ENCODE data around the gene FAM110A. TPM values are rescaled to one million over a fixed set of nuclear protein-coding genes. Genes with fewer than 3 reads are reported as not detected.
"Not testable (repeated sequence)": the region's sequence is repeated elsewhere in the genome, so short reads cannot be mapped to it uniquely, and the experiment has no call there.

FAM110A gene
- total RNA-seq, 2 donors from 2014 or later = 2.7 to 4.0 TPM

DNA sequence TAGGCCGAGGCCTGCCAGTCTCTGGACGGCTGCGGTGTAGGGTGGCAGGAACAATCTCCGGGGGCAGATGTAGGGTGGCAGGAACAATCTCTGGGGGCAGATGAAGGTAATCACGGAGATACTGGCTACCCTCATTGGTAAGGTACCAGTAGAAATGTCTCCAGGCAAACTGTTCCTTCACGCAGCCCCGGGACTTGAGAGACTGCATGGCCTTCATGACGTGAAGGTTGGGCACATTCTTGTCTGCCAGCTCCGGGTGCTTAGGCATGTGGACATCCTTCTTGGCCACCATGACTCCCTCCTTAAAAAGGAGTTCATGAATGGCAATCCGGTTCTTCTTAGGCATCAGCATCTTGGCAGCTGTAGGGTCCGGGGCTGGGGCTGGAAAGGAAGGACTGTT is 6.1 kb downstream of the FAM110A start:
- intact Hi-C loops (cut with DNase I) = loop anchor here in 1 of 2 donors (1.0 kb wide), 1 partner anchor 47 kb away; no protein-coding TSS in a partner anchor
- DNase-seq (ENCODE audit: low spot score) = peak; percentile 64

DNA sequence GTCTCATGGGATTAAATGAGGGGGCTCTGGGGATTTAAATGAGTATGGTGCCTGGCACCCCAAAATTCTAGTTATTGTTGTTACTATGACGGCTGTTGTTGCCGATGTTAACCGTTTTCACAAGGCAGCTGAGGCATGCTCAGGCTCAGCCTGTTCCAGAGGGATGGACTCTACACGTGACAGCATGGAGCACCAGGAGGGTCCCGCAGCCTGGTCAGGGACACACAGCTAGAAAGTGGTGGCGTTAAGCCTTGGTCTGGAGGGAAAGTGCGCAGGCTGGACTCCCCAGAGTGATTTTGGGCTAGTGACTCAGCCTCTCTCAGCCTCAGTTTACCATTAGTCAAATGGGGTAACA is 7.0 kb downstream of the FAM110A start:
- DNase-seq (ENCODE audit: low spot score) = peak; percentile 11
- intact Hi-C loops (cut with DNase I) = no loop called here

DNA sequence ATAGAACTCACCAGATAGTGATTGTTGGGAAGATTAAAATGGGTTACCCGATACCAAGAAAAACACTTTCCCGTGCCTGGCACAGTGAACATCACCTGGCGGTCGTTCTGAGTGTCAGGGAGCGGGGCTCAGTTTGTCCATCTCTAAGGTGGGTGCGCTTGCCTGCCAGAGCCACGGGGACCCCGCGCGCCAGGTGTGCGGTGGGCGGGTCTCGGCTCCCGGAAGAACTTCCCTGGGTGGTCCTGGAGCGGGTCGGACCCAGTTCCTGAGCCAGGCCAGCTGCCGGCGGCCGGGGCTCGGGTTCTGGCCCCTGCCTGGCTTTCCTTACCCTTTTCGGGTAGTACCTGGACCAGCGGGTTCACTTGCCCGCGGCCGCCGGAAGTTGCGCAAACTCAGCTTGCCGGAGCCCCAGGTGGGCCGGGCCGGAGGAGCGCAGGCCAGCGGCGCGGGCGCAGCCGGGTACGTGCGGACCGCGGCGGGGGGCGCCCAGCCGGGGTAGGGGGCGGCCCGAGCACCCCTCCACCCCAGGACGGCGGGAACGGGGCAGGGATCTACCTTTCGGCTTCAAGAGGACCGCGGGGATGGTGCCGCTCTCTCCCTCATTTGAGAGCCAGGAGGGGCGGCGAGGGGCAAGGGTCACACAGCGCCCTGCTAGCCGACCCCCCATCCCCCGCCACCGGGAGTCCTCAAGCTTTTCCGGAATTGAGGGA is 7.5 kb downstream of the FAM110A start:
- peak; percentile 81 for DNase-seq (ENCODE audit: low spot score)
- intact Hi-C loops (cut with DNase I) = no loop called here

DNA sequence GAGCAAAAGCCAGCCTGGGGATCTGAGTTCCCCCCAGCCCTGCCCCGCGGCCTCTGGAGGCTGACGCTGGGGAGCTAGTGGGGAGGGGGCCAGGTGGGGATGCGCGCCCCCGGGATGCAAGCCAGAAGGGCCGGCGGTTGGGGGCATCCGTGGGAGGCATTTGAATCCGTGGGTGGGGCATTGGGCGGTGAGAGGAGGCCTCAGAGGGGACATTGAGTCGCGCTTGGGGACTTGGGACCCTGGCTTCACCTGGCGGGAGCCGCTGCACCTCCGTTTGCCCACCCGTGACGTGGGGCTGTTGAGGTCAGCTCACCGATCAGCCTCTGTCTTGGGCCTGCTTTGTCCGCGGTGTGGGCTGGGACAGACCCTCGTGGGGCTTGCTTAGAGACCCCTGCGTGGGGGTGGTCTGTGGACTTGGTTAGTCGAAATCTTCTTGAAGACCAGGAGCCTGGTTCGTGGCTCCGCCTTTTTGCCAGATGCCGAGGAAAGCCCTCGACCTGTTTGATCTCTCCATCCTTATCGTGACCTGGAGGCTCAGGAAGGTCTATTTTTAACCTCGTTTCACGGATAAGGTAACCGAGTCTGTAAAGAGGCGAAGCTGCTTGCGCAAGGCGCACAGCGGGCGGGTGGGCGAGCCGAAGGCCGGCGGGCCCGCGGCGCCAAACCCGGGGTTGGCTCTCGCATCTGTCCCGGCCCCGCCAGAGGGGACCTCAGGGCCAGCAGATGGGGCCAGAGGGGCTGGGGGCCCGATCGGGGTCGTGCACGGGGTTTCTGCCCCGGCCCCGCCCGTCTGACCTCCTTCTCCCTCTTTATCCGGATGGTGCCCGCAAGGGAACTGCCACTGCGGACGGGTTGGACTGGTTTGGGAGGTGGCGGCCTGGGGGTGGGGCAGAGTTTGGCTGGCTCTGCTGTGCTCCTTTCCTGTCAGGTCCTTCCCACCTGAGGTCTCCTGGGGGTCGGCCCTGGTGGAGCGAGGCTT is 8.3 kb downstream of the FAM110A start:
- intact Hi-C loops (cut with DNase I) = no loop called here
- peak; percentile 76 for DNase-seq (ENCODE audit: low spot score)

DNA sequence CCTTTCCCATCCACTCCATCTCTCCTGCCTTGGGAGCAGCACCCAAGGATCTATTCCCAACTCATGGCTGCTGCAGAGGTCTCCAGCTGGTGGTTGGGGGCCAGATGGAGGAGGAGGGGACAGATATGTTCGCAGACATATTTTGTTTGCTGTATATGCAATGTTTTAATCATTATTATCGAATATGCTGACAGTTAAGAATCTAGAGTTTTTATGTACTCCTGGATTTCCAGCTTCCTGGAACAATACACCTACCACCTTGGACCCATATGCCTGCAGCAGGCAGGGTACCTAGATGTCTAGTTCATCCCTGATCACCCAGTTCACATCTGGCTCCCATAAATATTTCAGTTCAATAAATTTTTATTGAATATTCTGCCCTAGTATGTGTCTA is 9.0 kb downstream of the FAM110A start:
- no peak for DNase-seq (ENCODE audit: low spot score)
- intact Hi-C loops (cut with DNase I) = no loop called here

DNA sequence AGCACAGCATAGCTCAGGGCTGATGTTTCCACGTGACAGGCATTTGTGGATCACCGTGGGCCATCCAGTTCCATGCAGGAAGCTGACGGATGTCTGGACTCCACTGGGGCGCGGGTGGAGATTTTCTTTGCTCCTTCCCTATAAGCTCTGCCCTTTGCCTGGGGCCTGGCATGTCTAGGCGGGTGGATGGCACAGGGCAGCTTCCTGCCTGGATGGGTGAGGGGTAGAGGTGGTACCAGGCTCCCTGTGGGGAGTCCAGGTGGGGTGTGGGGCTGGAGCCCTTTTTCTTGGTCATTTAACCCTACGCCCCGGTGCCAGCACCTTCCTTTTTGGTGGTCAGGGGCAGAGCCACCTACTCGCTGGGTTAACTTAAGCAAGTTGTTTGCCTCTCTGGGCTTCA is 10.4 kb downstream of the FAM110A start:
- DNase-seq (ENCODE audit: low spot score) = peak; percentile 70
- intact Hi-C loops (cut with DNase I) = no loop called here

DNA sequence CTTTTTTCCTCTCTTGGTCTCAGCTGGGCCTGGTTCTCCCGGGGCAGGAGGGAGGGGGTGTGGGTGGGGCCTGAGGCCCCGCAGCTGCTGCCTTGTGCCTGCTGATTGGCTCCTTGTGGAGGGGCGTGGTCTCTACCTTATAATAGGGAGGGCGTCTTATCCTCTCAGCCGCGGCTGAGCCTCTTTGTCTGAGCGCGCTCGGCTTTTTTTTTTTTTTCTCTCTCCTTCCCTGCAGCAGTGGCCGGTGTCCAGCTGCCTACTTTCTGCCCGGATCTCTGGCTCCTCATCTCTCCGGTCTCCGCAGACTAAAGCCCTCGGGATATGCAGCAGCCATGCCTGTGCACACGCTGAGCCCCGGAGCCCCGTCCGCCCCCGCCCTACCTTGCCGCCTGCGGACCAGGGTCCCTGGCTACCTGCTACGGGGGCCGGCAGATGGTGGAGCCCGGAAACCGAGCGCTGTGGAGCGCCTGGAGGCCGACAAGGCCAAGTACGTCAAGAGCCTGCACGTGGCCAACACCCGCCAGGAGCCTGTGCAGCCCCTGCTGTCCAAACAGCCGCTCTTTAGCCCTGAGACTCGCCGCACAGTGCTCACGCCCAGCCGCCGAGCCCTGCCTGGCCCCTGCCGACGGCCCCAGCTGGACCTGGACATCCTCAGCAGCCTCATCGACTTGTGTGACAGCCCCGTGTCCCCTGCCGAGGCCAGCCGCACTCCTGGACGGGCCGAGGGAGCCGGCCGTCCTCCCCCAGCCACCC is 11.1 kb downstream of the FAM110A start:
- peak; percentile 95 for DNase-seq (ENCODE audit: low spot score)
- intact Hi-C loops (cut with DNase I) = no loop called here

DNA sequence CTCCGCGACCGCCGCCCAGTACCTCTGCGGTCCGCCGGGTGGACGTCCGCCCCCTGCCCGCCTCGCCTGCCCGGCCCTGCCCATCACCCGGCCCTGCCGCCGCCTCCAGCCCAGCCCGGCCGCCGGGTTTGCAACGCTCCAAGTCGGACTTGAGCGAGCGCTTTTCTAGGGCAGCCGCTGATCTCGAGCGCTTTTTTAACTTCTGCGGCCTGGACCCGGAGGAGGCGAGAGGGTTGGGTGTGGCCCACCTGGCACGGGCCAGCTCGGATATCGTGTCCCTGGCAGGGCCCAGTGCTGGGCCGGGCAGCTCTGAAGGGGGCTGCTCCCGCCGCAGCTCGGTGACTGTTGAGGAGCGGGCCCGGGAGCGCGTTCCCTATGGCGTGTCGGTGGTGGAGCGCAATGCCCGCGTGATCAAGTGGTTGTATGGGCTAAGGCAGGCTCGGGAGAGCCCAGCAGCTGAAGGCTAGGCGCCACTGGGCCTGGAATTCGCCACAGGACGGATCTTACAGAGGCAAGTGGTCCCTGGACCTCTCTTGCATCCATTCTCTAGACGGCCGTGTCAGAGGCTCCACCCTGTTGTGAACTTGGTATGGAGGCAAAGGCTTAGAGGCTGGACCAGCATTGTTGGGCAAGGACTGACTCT is 11.8 kb downstream of the FAM110A start:
- peak; percentile 79 for DNase-seq (ENCODE audit: low spot score)
- intact Hi-C loops (cut with DNase I) = no loop called here

DNA sequence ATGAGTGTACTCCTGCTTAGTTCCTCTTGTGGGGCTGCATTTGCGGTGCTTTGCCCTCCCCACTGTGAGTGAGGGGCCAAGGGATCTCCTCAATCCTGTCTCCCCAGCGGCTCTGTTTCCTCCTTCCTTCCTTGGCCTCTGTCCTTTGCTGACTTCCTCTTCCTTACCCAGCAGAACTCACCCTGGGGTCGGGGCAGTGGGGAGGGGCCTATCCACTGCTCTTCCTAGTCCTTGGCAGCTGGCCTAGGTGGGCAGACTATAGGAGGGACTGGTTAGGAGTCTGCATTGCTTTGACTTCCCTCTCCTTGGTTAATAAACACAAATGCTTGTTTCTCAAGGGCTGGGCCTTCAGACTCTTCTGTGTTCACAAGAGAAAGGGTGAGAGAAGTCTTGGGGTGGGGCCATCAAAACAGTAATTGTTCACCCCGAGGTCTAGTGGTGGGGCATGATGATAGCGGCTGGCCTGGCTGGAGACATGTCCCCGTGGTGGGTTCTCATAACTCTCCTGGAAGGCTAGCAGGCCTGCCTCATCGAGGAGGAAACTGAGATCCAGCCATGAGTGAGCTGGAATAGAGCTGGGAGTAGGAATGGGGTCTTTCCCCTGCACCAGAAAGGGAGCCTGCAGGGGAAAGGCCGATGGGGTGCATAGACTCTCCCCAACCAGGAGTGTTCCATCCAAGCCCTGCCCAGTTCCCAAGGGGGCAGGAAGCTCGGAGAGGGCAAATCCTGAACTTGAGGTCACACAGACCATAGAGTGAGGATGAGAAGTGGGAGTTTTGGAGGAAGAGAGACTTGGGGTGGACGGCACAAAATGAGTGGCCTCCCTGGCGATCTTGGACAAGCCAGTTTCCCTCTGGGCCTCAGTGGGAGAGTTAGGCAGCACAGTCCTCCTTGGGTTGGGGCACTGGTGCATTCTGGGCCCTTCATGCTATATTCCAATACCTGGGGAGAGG is 12.7 kb downstream of the FAM110A start:
- DNase-seq (ENCODE audit: low spot score) = peak; percentile 79

DNA sequence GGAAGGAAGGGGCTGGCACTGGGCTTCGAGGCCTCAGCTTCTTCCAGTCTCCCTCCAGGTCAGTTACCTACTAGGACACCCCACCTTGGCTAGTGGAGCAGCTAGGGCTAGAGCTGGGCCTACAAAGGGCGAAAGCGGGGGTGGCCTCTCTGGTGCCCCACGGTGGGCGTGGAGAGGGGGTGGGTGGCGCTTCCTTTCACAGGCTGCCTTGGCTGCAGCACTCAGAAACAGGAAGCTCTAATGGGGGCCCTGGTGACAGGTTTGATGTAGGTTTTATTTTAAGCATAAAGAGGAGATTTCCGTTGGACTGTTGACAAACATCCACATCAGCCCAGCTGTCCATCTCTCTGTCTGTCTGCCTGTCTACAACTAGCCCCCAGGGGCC is 13.4 kb downstream of the FAM110A start:
- intact Hi-C loops (cut with DNase I) = no loop called here
- DNase-seq (ENCODE audit: low spot score) = peak; percentile 81

More for the DNA sequence above, 12.7 kb downstream of the FAM110A start:
- intact Hi-C loops (cut with DNase I) = no loop called here

DNA sequence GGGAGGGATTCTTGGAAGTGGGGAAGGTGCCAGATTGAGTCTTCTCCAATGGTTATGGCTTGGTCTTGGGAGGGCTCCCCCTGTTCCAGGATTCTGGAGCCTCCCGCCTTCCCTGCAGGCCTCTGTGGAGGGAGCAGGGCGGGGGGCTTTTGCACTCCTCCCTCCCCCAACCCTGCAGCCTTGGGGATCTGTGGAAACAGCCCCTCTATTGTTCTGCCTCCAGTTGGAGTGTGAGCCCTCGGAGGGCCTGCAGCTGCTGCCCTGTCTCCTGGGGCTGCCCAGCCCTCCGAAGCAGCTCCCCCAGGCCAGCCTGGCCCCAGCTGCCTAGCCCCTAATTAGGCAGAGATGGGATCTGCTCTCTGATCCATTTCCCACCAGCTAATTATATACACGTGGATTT is 14.7 kb downstream of the FAM110A start:
- DNase-seq (ENCODE audit: low spot score) = peak; percentile 67
- intact Hi-C loops (cut with DNase I) = no loop called here

DNA sequence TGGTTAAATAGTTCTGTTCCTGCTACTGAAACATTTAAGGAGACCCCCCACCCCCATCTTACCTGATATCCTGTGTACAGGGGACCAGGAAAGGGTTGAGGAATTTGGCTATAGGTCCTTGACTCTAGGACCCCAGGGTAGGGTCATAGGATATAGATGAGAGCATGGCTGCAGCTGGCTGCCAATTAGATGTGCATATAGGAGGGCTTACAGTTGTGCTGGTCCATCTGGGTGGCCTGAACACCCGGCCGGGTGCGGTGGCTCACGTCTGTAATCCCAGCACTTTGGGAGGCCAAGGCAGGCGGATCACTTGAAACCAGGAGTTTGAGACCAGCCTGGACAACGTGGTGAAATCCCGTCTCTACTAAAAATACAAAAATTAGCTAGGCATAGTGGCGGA is 15.2 kb downstream of the FAM110A start:
- intact Hi-C loops (cut with DNase I); DNase-seq (ENCODE audit: low spot score): not testable (repeated sequence)

DNA sequence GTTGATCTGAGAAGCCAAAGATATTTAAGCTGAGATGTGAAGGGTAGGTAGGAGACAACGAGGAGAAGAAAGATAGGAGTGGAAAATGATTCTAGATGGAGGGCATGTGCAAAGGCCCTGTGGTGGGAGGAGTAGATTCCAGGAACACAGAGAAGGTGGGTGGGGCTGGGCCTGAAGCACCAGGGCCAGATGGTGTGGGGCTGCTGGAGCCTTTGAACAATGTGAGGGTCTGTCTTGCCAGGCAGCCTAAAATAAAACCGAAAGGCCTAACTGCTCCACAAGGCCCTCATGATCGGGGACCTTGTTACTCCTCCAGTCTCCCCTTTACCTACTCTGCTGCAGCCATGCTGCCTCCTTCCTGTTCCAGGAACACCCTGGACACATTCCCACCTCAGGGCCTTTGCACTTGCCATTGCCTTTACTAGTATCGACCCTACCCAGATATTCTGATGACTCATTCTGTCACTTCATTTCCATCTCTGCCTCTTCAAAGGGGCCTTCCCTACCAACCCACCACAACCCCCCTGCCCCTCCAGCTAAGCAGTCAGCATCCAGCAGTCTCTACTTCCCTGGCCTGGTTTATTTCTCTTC is 20.0 kb downstream of the FAM110A start:
- intact Hi-C loops (cut with DNase I) = no loop called here
- DNase-seq (ENCODE audit: low spot score) = peak; percentile 20

DNA sequence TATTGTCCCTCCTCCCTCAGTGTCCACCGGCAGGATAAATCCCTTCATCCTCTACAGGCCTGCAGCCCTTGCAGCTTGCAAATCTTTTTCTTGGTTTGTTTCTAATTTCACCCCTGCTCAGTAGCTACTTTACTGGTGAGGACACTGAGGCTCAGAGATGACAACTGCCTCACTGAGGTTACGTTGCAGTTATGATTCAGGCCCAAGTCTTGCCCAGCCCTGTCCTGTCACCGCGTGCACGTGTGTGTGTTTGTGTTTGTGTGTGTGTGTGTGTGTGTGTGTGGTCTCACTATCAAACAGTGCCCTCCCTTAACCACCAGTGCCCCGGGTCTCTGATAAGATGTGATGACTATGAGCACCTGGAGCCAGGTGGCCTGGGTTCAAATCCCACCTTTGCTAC is 21.1 kb downstream of the FAM110A start:
- intact Hi-C loops (cut with DNase I) = no loop called here
- peak; percentile 31 for DNase-seq (ENCODE audit: low spot score)

DNA sequence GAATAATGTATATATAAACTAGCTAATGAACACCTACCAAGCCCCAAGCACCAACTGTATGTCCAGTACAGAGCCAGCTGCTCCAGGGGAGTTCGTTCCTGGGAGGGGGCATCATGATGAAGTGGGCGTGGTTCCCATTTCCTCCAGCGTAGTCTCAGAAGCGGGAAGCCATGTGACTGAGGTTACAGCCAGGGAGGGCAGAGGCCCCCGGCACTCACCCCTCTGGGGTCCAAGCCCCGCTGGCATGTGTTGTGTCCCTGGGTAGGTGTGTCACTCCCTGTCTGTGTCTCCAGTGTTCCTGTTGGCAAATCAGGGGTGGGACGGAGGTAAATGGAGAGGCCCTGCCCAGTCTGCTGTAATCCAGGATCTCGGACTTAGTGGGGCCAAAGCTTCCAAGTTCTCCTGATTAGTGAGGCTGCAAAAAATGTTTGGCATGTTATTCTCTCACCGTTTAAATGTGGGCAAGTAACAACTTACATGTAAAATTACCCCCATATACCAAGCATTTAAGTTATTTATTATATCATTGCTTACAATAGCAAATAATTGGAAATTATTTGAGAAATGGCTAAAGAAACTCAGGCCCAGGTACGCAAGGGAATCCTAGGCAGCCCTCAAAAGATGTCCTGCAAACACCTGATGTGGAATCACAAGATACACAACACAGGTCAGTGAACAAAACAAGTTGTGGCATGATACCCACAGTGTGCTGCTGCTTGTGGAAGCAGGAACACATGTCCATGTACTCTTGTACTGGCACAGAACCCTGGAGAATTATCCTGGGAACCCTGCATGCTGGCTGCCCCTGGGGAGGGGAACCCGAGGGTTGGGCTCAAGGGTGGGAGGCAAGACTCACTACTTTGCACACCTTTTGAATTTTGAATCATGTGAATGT is 22.2 kb downstream of the FAM110A start:
- DNase-seq (ENCODE audit: low spot score) = peak; percentile 29
- intact Hi-C loops (cut with DNase I) = no loop called here

DNA sequence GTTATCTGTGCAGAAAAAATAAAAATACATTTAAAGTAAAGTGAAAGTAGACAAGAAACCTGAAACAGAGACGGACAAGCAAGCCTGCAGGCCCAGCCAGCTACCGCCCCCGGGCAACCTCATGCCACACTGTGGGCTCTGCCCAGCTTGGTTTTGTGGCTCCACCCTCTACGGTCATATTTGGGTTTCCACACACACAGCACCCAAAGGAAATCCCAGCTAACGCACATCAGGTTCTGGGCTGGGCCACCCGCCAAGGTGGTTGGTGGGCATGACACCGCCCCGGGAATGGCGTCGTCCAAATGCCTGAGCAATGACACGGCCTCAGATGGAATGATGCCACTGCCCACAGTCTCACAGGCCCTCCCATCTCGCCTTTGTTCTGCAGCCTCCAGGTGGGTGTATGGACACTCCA is 22.9 kb downstream of the FAM110A start:
- DNase-seq (ENCODE audit: low spot score) = peak; percentile 76
- intact Hi-C loops (cut with DNase I) = no loop called here

DNA sequence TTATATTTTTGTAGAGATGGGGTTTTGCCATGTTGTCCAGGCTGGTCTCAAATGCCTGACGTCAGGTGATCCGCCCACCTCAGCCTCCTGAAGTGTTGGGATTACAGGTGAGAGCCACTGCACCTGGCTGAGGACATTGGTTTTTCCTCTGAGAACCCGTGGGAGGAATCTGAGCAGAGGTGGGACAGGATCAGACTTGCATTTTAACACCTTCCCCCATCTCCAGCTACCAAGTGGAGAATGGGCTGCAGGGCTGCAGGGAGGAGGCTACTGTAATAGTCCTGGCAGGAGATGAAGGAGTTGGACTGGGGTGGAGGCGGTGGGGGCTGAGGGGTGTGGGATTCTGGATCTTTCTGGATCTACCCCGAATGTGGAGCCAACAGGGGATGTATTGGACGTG is 24.5 kb downstream of the FAM110A start:
- intact Hi-C loops (cut with DNase I) = no loop called here
- DNase-seq (ENCODE audit: low spot score) = no peak
